Pancreas (tissue), 10 donors: ENCODE results near the gene FOCAD. TPM values are rescaled to one million over a fixed set of nuclear protein-coding genes. Genes with fewer than 3 reads are reported as not detected.

ENCODE experiments used
- ATAC-seq, 4 donors: fragments of 200-7000 bp; cut with Tn5 transposase; one replicate each; pipeline versions ENCODE4 v1.8.0 to v1.9.1; 2020; ENCODE audit warnings: mild to moderate bottlenecking in 4 of 4, moderate library complexity in 4 of 4
- DNase-seq, 6 donors: peaks; one replicate each; pipeline ENCODE4 v3.0.0-alpha.2; 2020
- FAIRE-seq: peaks from 2 replicates; lab custom pipeline; 2012; peaks lifted over from hg19 to GRCh38; lab: Jason Lieb, UNC
- H3K27ac ChIP-seq, 4 donors: fragments of 200-600 bp; sonication (generic); 1 replicate in 3 of 4; 2 replicates in 1 of 4; pipeline versions ENCODE4 v1.5.0 to v1.8.0; 2020
- H3K27me3 ChIP-seq, 4 donors: fragments of 200-600 bp; one replicate each; pipeline ENCODE4 v1.8.0; 2021
- H3K36me3 ChIP-seq, 3 donors: fragments of 200-600 bp; sonication (generic) in 1 of 3; one replicate each; pipeline versions ENCODE4 v1.5.0 to v1.8.0; 2020 to 2021
- H3K4me1 ChIP-seq, 3 donors: fragments of 200-600 bp; one replicate each; pipeline ENCODE4 v1.8.0; 2021
- H3K4me3 ChIP-seq, 4 donors: fragments of 200-600 bp; sonication (generic) in 2 of 4; one replicate each; pipeline versions ENCODE4 v1.5.0 to v1.8.0; 2020 to 2021
- H3K9me3 ChIP-seq, 4 donors: fragments of 200-600 bp; one replicate each; pipeline ENCODE4 v1.8.0; 2021
- WGBS, 2 donors: extraction: QIAGEN DNeasy Blood & Tissue Kit; methylation state at CpG; one replicate each; pipeline ENCODE4 v1.1.7; 2013; 5-methylcytosine and 5-hydroxymethylcytosine counted together
- intact Hi-C, 3 donors: fragments of 100-400 bp; cut with DNase I; formaldehyde crosslinking; loops; one replicate each; pipeline versions ENCODE4 v1.11.1 to v1.14.2; 2022
- polyA plus RNA-seq, 2 donors: library from polyadenylated mRNA; stranded (reverse); fragments of 200-250 nt; gene quantifications; one replicate each; pipeline ENCODE4 v1.2.3, GENCODE V29; 2013
- total RNA-seq, 6 donors: library from RNA; stranded (reverse); fragmentation: NEBNext Ultra II Directional in 4 of 6; extraction: Animal tissue kit (Norgen Biotek cat#: 25700) in 4 of 6; gene quantifications; one replicate each; pipeline versions ENCODE4 v1.2.1 to v1.2.4, GENCODE V29; 2021 to 2023
- TF ChIP-seq, protein P1 (sequence below), 4 donors: fragments of 200-600 bp; sonication (generic) in 3 of 4; IDR thresholded peaks; one replicate each; pipeline versions ENCODE4 v1.5.0 to v1.8.0; 2021; ENCODE audit warnings: antibody characterized with exemption in 4 of 4
- donor health status: healthy with polysubstance abuse.
- donor health status: DM: no; HTN: no; CAD: no; lungs with moderate emphysema.
- donor health status: DM: no; HTN: no; CAD: no.
- donor health status: control.
- donor health status: control.
- donor health status: Bipolar disorder and iron deficiency.
- donor health status: DM: yes; HTN: yes; CAD: no.
- donor health status: DM: no; HTN: no; CAD: no.
- donor health status: DM: no; HTN: no; CAD: no.
- donor health status: DM: yes; HTN: yes; CAD: no.

FOCAD gene, protein sequence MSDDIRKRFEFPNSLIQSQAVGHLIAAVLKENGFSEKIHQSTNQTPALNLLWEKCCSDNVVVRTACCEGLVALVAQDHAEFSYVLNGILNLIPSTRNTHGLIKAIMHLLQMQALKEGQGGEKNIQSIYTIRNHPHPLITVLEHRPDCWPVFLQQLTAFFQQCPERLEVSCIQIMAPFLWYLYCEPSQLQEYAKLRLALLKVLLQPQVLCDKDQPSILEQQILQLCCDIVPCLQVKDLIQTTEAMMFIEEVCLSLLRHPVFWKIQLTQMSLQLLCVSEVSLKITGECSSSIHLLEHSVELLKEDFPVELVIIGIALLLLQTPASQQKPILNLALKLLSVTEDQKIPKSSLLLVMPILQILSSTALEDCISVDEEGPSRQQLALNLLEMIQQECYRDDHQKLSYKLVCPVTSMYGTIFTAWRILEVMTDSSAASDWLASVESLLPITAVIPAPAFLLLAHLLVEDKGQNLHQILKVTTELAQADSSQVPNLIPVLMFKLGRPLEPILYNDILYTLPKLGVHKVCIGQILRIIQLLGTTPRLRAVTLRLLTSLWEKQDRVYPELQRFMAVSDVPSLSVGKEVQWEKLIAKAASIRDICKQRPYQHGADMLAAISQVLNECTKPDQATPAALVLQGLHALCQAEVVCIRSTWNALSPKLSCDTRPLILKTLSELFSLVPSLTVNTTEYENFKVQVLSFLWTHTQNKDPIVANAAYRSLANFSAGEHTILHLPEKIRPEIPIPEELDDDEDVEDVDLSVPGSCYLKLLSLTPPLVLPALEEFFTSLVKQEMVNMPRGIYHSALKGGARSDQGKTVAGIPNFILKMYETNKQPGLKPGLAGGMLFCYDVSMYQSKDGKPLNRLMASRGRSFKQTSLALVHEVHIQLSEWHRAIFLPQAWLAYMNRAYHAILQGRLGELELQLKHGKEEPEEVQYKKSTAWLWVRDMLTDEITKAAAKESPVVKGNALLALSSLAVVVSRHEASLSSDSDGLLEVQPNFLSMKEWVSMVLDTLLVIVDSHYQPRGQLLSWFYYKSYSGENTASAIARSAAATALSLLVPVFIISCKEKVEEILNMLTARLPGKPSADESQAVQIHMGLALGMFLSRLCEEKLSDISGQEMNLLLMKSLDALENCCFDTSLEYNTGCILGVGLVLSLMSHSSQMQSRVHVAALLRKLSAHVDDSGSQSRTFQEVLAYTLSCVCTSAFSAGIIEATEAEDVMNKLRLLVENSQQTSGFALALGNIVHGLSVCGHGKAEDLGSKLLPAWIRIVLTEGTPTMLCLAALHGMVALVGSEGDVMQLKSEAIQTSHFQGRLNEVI (N-terminal part only)
- total RNA-seq (10 to 100 TPM; 15.8 to 27.7 (median 17.7) TPM), polyA plus RNA-seq (10 to 100 TPM in 1 of 2 donors, 1 to 10 TPM in 1; 5.4 to 15.1 TPM)

DNA sequence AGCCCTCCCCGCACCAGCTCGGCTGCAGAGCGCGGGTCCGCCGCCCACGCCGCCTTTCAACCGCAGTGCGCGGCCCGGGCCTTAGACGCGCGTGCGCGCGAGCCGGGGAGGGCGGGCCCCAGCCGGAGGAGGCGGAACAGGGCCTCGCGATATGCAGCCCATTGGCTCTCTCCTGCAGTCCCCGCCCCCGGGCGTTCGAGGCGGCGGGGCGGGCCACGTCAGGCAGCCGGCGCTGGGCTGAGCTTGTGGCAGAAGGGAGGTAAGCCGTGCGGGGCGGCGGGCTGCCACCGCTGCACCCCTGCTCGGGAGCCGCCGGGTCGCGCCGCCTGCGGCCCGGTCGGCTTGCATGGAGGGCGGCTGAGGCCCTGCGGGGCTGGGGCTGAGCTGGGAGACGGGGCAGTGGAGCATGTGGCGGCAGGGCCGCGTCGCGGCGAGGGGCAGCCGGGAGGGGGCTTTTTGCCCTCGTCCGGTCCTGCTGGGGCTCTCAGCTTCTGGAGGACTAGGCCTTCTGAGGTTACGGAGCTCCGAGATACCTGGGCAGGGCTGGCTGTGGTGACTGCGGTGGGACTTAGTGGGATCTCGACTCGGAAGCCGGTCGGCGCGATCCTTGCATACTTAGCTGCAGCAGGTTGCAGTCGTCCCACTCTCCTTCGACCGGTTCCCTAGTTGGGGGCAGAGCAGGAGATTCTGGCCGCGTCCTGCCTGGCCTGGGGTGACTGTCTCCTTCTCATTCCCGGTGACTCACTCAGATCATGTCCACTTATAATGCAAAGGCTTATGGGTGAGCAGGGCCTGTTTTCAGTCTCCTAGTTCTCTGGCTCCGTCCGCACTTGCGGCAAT lies at the start of gene FOCAD:
Gene FOCAD (plus strand): TSS at position 225 of the 840 bp plus-strand sequence. CDS start 31,095 bp downstream, outside the sequence.
- intact Hi-C loops, result loop anchor here in 1 of 3 donors (10.0 kb wide), 1 partner anchor 51 kb away; no protein-coding TSS in a partner anchor
- Histone ChIP-seq H3K9me3 (no peaks in the 10 kb centered on the region), H3K4me1 (peaks cover 9 to 19% (median 15%) of the 10 kb centered on the region in 3 donors), H3K36me3 (no peaks in the 10 kb centered on the region), H3K27me3 (no peaks in the 10 kb centered on the region), H3K27ac (peak within 1 kb of the TSS; percentile 86 to 97 (median 89)), H3K4me3 (peak within 1 kb of the TSS; percentile 75 to 96 (median 81))
- ATAC-seq (peak; percentile 95 to 99 (median 98)), DNase-seq (peak; percentile 94 to 98 (median 96)), FAIRE-seq (no peak)
- WGBS, 2 donors, result 0% methylated on average over 64 to 78 of the region's 78 CpGs
- TF ChIP-seq, protein P1, sequence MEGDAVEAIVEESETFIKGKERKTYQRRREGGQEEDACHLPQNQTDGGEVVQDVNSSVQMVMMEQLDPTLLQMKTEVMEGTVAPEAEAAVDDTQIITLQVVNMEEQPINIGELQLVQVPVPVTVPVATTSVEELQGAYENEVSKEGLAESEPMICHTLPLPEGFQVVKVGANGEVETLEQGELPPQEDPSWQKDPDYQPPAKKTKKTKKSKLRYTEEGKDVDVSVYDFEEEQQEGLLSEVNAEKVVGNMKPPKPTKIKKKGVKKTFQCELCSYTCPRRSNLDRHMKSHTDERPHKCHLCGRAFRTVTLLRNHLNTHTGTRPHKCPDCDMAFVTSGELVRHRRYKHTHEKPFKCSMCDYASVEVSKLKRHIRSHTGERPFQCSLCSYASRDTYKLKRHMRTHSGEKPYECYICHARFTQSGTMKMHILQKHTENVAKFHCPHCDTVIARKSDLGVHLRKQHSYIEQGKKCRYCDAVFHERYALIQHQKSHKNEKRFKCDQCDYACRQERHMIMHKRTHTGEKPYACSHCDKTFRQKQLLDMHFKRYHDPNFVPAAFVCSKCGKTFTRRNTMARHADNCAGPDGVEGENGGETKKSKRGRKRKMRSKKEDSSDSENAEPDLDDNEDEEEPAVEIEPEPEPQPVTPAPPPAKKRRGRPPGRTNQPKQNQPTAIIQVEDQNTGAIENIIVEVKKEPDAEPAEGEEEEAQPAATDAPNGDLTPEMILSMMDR (IDR thresholded peaks at IDR 0.05), result no peak

DNA sequence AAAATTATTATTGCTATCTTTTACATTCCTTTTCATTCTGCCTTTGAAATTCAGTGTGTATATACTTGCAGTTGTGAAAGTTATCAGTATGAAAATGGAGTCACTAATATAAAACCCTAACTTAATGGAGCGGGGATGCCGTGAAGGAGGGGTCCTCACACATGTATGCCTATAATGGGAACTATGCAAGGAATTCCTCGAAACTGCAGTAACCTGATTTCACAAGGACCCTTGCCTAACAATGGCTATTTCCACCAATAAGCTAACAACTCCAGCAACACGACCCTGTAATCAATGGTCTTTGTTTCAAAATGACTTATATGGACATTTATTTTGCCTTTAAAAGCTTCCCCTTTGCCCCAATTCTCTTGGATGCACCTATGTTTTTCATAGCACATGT lies 49.2 kb upstream of the FOCAD start:
- Histone ChIP-seq H3K27me3 (no peaks in the 10 kb centered on the region), H3K9me3 (no peaks in the 10 kb centered on the region), H3K27ac (no peak overlapping the region), H3K4me1 (peaks cover 0 to 4% (median 0%) of the 10 kb centered on the region in 3 donors), H3K36me3 (no peaks in the 10 kb centered on the region), H3K4me3 (no peak overlapping the region)
- DNase-seq (no peak), FAIRE-seq (no peak), ATAC-seq (no peak)
- intact Hi-C loops, result loop anchor here in 1 of 3 donors (10.0 kb wide), 1 partner anchor 250 kb away; no protein-coding TSS in a partner anchor
- 69 to 74% methylated on average over 4 of the region's 4 CpGs for WGBS, 2 donors
- TF ChIP-seq, protein P1 (IDR thresholded peaks at IDR 0.05), result no peak

DNA sequence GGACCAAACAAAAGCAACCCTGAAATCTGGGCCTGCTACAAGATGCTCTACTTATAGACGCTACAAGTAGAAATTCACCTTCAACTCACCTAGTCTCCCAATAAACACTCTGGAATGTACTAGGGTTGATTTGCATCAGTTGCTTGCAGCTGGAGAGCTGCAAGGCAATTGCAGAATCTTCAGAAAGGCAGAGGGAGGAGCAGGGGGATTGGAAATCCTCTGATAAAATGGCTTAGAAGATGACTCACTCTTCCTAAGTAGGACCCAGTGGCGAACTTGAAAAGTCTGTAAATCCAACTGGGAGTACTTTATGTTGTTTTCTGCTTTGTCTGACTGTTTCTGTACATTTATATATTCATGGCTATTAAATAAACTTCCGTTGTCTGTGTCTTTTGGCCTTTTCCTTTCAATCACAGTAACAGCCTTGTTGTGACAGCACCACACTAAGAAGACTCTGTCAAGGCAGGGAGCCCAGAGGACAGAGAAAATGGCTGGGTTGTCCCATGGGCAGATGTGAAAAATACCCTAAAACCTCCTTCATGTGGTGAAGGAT lies 47.1 kb upstream of the FOCAD start:
- H3K36me3 ChIP-seq, result no peaks in the 10 kb centered on the region
- intact Hi-C loops, result loop anchor here in 1 of 3 donors (10.0 kb wide), 1 partner anchor 248 kb away; no protein-coding TSS in a partner anchor
- no peaks in the 10 kb centered on the region for H3K27me3 ChIP-seq
- H3K4me1 ChIP-seq, result no peaks in the 10 kb centered on the region
- TF ChIP-seq, protein P1 (IDR thresholded peaks at IDR 0.05), result no peak
- FAIRE-seq, result no peak
- ATAC-seq, result no peak
- H3K27ac ChIP-seq, result no peak overlapping the region
- no peak for DNase-seq
- H3K9me3 ChIP-seq, result no peaks in the 10 kb centered on the region
- 85 to 90% methylated on average over 3 of the region's 3 CpGs for WGBS, 2 donors
- no peak overlapping the region for H3K4me3 ChIP-seq
